IMR-90 (cell line): ENCODE data around the gene IKZF3. TPM values are rescaled to one million over a fixed set of nuclear protein-coding genes. Genes with fewer than 3 reads are reported as not detected.

Source experiments
- ATAC-seq: fragments of 200-7000 bp; cut with Tn5 transposase; 2 replicates; pipeline ENCODE4 v1.9.1; 2020; ENCODE audit warnings: low read depth, mild to moderate bottlenecking, moderate library complexity
- BruUV-seq: library from RNA; stranded (reverse); fragments of 400-500 nt; replicated peaks from 2 replicates; lab custom pipeline; 2021; lab: Mats Ljungman, UMichigan
- CTCF ChIA-PET: fragments of 300-600 bp; formaldehyde crosslinking; extraction: SDS; loops from one replicate; lab custom pipeline; 2021; ENCODE audit warnings: antibody characterized with exemption; lab: Yijun Ruan, JAX
- POLR2A ChIA-PET: fragments of 300-600 bp; sonication (Branson Sonifier 250); formaldehyde crosslinking; loops from one replicate; lab custom pipeline; 2022; ENCODE audit warnings: antibody characterized with exemption; ENCODE audit not compliant: unreplicated experiment; lab: Charles Lee
- DNase-seq: peaks from one replicate; pipeline ENCODE4 v3.0.0; 2013
- H2AFZ ChIP-seq: replicated peaks from 2 replicates; pipeline ENCODE3; 2013; ENCODE audit warnings: low read length, mild to moderate bottlenecking; ENCODE audit not compliant: poor library complexity
- H2AK5ac ChIP-seq: 2 replicates; pipeline ENCODE4 v1.6.1; 2013; ENCODE audit warnings: low read depth, low read length, inconsistent platforms
- H2AK9ac ChIP-seq: replicated peaks from 2 replicates; pipeline ENCODE3; 2013; ENCODE audit warnings: mild to moderate bottlenecking, low read depth, low read length, moderate library complexity; ENCODE audit not compliant: poor library complexity
- H2BK120ac ChIP-seq: 2 replicates; pipeline ENCODE4 v1.6.1; 2013; ENCODE audit warnings: low read depth, low read length, inconsistent platforms
- H2BK15ac ChIP-seq: 3 replicates; pipeline ENCODE4 v1.6.1; 2013; ENCODE audit warnings: low read depth, low read length, inconsistent platforms
- H2BK20ac ChIP-seq: 2 replicates; pipeline ENCODE4 v1.6.1; 2013; ENCODE audit warnings: low read depth, mild to moderate bottlenecking, inconsistent platforms, low read length, moderate library complexity
- H2BK5ac ChIP-seq: 2 replicates; pipeline ENCODE4 v1.6.1; 2013; ENCODE audit warnings: mild to moderate bottlenecking, low read depth, low read length, inconsistent platforms; ENCODE audit not compliant: poor library complexity, severe bottlenecking
- H3K14ac ChIP-seq: replicated peaks from 2 replicates; pipeline ENCODE4 v1.6.1; 2013; ENCODE audit warnings: low read depth, low read length, inconsistent platforms
- H3K18ac ChIP-seq: 2 replicates; pipeline ENCODE4 v1.6.1; 2013; ENCODE audit warnings: low read depth, low read length, control low read depth
- H3K23ac ChIP-seq: 2 replicates; pipeline ENCODE4 v1.6.1; 2013; ENCODE audit warnings: low read depth, low read length, inconsistent platforms
- H3K27ac ChIP-seq: 2 replicates; pipeline ENCODE4 v1.5.1; 2013; ENCODE audit warnings: mild to moderate bottlenecking, control low read depth, low read length; ENCODE audit not compliant: insufficient read depth
- H3K27me3 ChIP-seq: 2 replicates; pipeline ENCODE4 v1.6.1; 2013; ENCODE audit warnings: low read length; ENCODE audit not compliant: control insufficient read depth, insufficient read depth
- H3K36me3 ChIP-seq: 2 replicates; pipeline ENCODE4 v1.6.1; 2013; ENCODE audit warnings: low read length, mixed read lengths; ENCODE audit not compliant: control insufficient read depth, insufficient read depth
- H3K4ac ChIP-seq: 2 replicates; pipeline ENCODE4 v1.6.1; 2013; ENCODE audit warnings: low read depth, low read length, inconsistent platforms
- H3K4me1 ChIP-seq: 2 replicates; pipeline ENCODE4 v1.6.1; 2013; ENCODE audit warnings: low read length, mixed read lengths; ENCODE audit not compliant: control insufficient read depth, insufficient read depth
- H3K4me2 ChIP-seq: 2 replicates; pipeline ENCODE4 v1.6.1; 2013; ENCODE audit warnings: low read depth, mild to moderate bottlenecking, control low read depth, low read length, moderate library complexity
- H3K4me3 ChIP-seq: 2 replicates; pipeline ENCODE4 v1.5.1; 2013; ENCODE audit warnings: low read depth, mild to moderate bottlenecking, control low read depth, low read length, moderate library complexity; ENCODE audit not compliant: insufficient read depth
- H3K56ac ChIP-seq: 2 replicates; pipeline ENCODE4 v1.6.1; 2013; ENCODE audit warnings: low read length, inconsistent platforms; ENCODE audit not compliant: insufficient read depth; ENCODE audit errors: extremely low read depth
- H3K79me1 ChIP-seq, 2 experiments: 2 replicates each; pipeline ENCODE4 v1.6.1; 2013; ENCODE audit warnings: low read length in 2 of 2, inconsistent platforms in 1 of 2, low read depth in 1 of 2
- H3K9ac ChIP-seq: 2 replicates; pipeline ENCODE4 v1.6.1; 2013; ENCODE audit warnings: low read depth, low read length, control low read depth
- H3K9me1 ChIP-seq: 2 replicates; pipeline ENCODE4 v1.6.1; 2013; ENCODE audit warnings: low read length, inconsistent platforms; ENCODE audit not compliant: insufficient read depth
- H3K9me3 ChIP-seq: 2 replicates; pipeline ENCODE4 v1.6.1; 2013; ENCODE audit warnings: low read length; ENCODE audit not compliant: control insufficient read depth, insufficient read depth
- H4K20me1 ChIP-seq: 2 replicates; pipeline ENCODE4 v1.6.1; 2013; ENCODE audit warnings: low read length, inconsistent platforms; ENCODE audit not compliant: insufficient read depth
- H4K5ac ChIP-seq: 2 replicates; pipeline ENCODE4 v1.6.1; 2013; ENCODE audit warnings: mild to moderate bottlenecking, low read depth, low read length, control low read depth
- H4K8ac ChIP-seq, 2 experiments: 2 replicates each; pipeline ENCODE4 v1.6.1; 2013; ENCODE audit warnings: low read depth in 2 of 2, low read length in 2 of 2, control low read depth in 1 of 2, inconsistent platforms in 1 of 2
- H4K91ac ChIP-seq: 2 replicates; pipeline ENCODE4 v1.6.1; 2013; ENCODE audit warnings: low read depth, low read length, inconsistent platforms; ENCODE audit not compliant: insufficient read depth
- BHLHE40 ChIP-seq: fragments of 150-350 bp; IDR thresholded peaks from 2 replicates; pipeline ENCODE4 v1.6.1; 2016; ENCODE audit warnings: mild to moderate bottlenecking, low read depth, low read length
- CHD1 ChIP-seq: IDR thresholded peaks from 2 replicates; pipeline ENCODE4 v1.6.1; 2012; ENCODE audit warnings: low read depth, low read length, improper control_type of control experiment
- FOS ChIP-seq: fragments of 150-350 bp; IDR thresholded peaks from 2 replicates; pipeline ENCODE4 v1.6.1; 2016; ENCODE audit warnings: low read depth, low read length
- MAZ ChIP-seq: IDR thresholded peaks from 2 replicates; pipeline ENCODE4 v1.6.1; 2012; ENCODE audit warnings: low read depth, mild to moderate bottlenecking, low read length, improper control_type of control experiment, moderate library complexity, borderline replicate concordance
- WGBS, 2 experiments: methylation state at CpG; one replicate each; pipeline versions ENCODE4 v1.1.5 to v1.1.7; 2013; ENCODE audit warnings: missing lambda C conversion rate in 2 of 2; ENCODE audit not compliant: insufficient read length in 1 of 2; ENCODE audit errors: extremely low coverage in 2 of 2; 5-methylcytosine and 5-hydroxymethylcytosine counted together
- dilution Hi-C: fragments of 300-500 bp; cut with HindIII; formaldehyde crosslinking; loops from one replicate; pipeline ENCODE4 v1.14.3; 2018; ENCODE audit warnings: low sequenced_read_pairs; ENCODE audit not compliant: unreplicated experiment
- in situ Hi-C: fragments of 300-500 bp; cut with MboI; formaldehyde crosslinking; loops from 3 replicates; pipeline ENCODE4 v1.14.3; 2019; ENCODE audit warnings: low sequenced_read_pairs, inconsistent platforms, mixed read lengths
- intact Hi-C: fragments of 100-400 bp; cut with micrococcal nuclease; formaldehyde crosslinking; loops from 2 replicates; pipeline ENCODE4 v1.10.0; 2022
- polyA plus RNA-seq, 3 experiments: library from polyadenylated mRNA; depleted of rRNA; stranded (reverse); fragments of >200 nt; gene quantifications; 2 replicates each; pipeline ENCODE4 v1.2.3, GENCODE V29; 2012; ENCODE audit warnings: low replicate concordance in 1 of 3
- total RNA-seq: library from RNA; depleted of rRNA; stranded (reverse); fragments of >200 nt; gene quantifications from 2 replicates; pipeline ENCODE4 v1.2.3, GENCODE V29; 2012
- TF ChIP-seq, protein P1 (sequence below): conservative IDR thresholded peaks from 2 replicates; pipeline ENCODE4 v1.5.1; 2012; ENCODE audit warnings: mild to moderate bottlenecking, low read depth, low read length, improper control_type of control experiment

The IKZF3 gene
- total and polyA plus RNA-seq, 2 of the 4 experiments (the other 2 are of a cell fraction): not detected

GRCh38 chr17:39898088-39898487 is 34.0 kb upstream of the IKZF3 start:
- Histone ChIP-seq H3K56ac (no peak overlapping the region), H3K14ac (no peak overlapping the region), H3K4me2 (no peak overlapping the region), H3K36me3 (no peaks in the 10 kb centered on the region), H2BK20ac (no peak overlapping the region), H3K23ac (no peak overlapping the region), H2BK120ac (no peak overlapping the region), H4K91ac (no peak overlapping the region), H4K5ac (no peak overlapping the region), H3K79me1 (no peaks in the 10 kb centered on the region), H3K27me3 (peaks cover 4% of the 10 kb centered on the region), H2AK5ac (no peak overlapping the region), H2AK9ac (no peak overlapping the region), H3K9me3 (no peaks in the 10 kb centered on the region), H3K18ac (no peak overlapping the region), H3K4me1 (no peaks in the 10 kb centered on the region), H4K20me1 (no peaks in the 10 kb centered on the region), H3K4me3 (no peak overlapping the region), H3K27ac (no peak overlapping the region), H3K9me1 (no peaks in the 10 kb centered on the region), H2AFZ (no peak overlapping the region), H2BK5ac (no peak overlapping the region), H4K8ac (no peak overlapping the region), H3K9ac (no peak overlapping the region), H2BK15ac (no peak overlapping the region), H3K4ac (no peak overlapping the region)
- ChIA-PET POLR2A (no interaction called here), CTCF (no interaction called here)
- dilution Hi-C loops: no loop called here
- in situ Hi-C loops: no loop called here
- ATAC-seq: no peak
- WGBS, 2 experiments: no CpG with 5 or more reads among the region's 4 CpGs
- BruUV-seq: no TSS peak
- DNase-seq: no peak
- TF ChIP-seq BHLHE40: no peak
- TF ChIP-seq, protein P1, sequence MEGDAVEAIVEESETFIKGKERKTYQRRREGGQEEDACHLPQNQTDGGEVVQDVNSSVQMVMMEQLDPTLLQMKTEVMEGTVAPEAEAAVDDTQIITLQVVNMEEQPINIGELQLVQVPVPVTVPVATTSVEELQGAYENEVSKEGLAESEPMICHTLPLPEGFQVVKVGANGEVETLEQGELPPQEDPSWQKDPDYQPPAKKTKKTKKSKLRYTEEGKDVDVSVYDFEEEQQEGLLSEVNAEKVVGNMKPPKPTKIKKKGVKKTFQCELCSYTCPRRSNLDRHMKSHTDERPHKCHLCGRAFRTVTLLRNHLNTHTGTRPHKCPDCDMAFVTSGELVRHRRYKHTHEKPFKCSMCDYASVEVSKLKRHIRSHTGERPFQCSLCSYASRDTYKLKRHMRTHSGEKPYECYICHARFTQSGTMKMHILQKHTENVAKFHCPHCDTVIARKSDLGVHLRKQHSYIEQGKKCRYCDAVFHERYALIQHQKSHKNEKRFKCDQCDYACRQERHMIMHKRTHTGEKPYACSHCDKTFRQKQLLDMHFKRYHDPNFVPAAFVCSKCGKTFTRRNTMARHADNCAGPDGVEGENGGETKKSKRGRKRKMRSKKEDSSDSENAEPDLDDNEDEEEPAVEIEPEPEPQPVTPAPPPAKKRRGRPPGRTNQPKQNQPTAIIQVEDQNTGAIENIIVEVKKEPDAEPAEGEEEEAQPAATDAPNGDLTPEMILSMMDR: no peak
- no peak for TF ChIP-seq CHD1
- TF ChIP-seq MAZ: no peak
- no peak for TF ChIP-seq FOS
- intact Hi-C loops: no loop called here
